ENCODE measurements around the gene PRKD1. TPM values are rescaled to one million over a fixed set of nuclear protein-coding genes. Genes with fewer than 3 reads are reported as not detected.

Gene PRKD1
- total RNA-seq, 1 experiment from 2014 or later, result 1.2 TPM

DNA sequence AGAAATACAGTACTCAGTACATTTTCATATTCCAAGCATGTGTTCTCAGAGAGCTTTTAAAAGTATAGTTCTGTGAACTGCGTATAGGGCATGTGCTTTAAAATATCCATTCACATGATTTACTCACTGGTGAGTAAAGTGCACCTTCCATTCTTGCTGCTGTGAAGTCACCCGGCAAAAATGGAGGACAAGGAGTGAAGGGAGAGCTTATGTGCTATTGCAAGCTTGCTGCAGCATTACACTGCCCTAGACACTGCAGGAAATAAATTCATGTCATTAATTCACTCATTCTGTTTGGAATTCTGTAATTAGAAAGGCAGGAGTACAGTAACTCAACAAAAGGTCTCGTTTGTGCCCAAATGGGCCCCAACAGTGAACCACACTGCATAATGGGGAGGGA lies 347.8 kb downstream of the PRKD1 start:
- Histone ChIP-seq H2AFZ (ENCODE audit: low read length) (no peak overlapping the region), H4K20me1 (ENCODE audit: low read length) (no peaks in the 10 kb centered on the region), H3K36me3 (ENCODE audit: low read depth, low read length) (no peaks in the 10 kb centered on the region), H3K9ac (ENCODE audit: low read length) (no peak overlapping the region), H3K4me2 (ENCODE audit: low read length) (no peak overlapping the region), H3K27ac (ENCODE audit: low read length) (no peak overlapping the region), H3K9me2 (replicated peaks; ENCODE audit: low read length) (no peaks in the 10 kb centered on the region), H3K27me3 (ENCODE audit: low read length) (peaks cover 27% of the 10 kb centered on the region), H3K9me3 (ENCODE audit: low read length) (no peaks in the 10 kb centered on the region; the same call in 1 of the 2 replicates), H3K79me2 (ENCODE audit: low read length) (no peaks in the 10 kb centered on the region), H3F3A (ENCODE audit: low read length, unreplicated experiment) (no peaks in the 10 kb centered on the region), H3K4me1 (ENCODE audit: insufficient read depth, low read length) (no peaks in the 10 kb centered on the region), H3K4me3 (ENCODE audit: low read length) (no peak overlapping the region)
- intact Hi-C loops (cut with micrococcal nuclease), result no loop called here
- BruUV-seq (replicated peaks), result no TSS peak
- ATAC-seq (no peak), DNase-seq (no peak)
- no peak for TF ChIP-seq EZH2 (IDR thresholded peaks at IDR 0.05; ENCODE audit: low read length, unreplicated experiment)
- TF ChIP-seq, protein P1, sequence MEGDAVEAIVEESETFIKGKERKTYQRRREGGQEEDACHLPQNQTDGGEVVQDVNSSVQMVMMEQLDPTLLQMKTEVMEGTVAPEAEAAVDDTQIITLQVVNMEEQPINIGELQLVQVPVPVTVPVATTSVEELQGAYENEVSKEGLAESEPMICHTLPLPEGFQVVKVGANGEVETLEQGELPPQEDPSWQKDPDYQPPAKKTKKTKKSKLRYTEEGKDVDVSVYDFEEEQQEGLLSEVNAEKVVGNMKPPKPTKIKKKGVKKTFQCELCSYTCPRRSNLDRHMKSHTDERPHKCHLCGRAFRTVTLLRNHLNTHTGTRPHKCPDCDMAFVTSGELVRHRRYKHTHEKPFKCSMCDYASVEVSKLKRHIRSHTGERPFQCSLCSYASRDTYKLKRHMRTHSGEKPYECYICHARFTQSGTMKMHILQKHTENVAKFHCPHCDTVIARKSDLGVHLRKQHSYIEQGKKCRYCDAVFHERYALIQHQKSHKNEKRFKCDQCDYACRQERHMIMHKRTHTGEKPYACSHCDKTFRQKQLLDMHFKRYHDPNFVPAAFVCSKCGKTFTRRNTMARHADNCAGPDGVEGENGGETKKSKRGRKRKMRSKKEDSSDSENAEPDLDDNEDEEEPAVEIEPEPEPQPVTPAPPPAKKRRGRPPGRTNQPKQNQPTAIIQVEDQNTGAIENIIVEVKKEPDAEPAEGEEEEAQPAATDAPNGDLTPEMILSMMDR (conservative IDR thresholded peaks at IDR 0.05; ENCODE audit: low read depth, low read length), result no peak
- TF ChIP-seq EZH2phosphoT487 (IDR thresholded peaks at IDR 0.05; ENCODE audit: borderline replicate concordance, low read length), result no peak
- ChIA-PET CTCF (no interaction called here), POLR2A (ENCODE audit: unreplicated experiment) (no interaction called here)

DNA sequence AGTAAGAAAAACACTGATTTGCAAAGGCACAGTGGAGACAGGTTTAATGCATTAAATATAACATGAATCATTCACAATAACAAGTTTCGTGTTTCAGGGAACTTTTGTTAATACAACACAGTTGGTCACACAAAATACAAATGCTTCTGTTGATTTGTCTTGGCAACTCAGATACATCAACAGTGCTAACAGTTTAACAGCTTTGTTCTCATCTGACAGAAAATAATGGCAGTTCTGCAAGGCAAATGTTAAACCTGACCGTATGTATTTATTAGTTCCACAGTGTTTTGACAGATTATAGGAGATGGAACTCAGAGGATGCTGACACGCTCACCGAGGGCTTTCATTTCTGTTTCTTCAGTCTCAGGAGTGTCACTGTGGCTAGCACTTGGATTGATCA lies 350.7 kb downstream of the PRKD1 start:
- ChIA-PET POLR2A (ENCODE audit: unreplicated experiment) (no interaction called here), CTCF (no interaction called here)
- no TSS peak for BruUV-seq (replicated peaks)

DNA sequence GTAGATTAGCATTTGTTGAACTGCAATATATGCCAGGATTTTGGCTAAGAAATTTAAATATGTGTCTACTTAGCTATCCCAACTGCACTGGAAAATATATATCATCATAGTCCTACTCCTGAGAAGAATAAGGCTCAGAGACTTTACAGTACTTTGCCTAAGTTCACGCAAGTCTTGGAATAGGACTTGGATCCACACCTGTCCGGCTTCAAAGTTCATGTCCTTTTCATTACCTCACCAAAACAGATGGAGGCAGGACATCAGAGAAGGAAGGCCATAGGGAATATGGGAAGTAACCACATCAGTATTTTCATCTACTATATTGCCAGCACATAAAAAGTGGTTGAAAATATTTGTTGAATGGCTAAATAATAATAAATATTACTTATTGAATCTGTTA lies 358.5 kb downstream of the PRKD1 start:
- Histone ChIP-seq H3K27ac (ENCODE audit: low read length) (no peak overlapping the region), H3K4me2 (ENCODE audit: low read length) (no peak overlapping the region), H2AFZ (ENCODE audit: low read length) (no peak overlapping the region), H4K20me1 (ENCODE audit: low read length) (no peaks in the 10 kb centered on the region), H3K4me1 (ENCODE audit: insufficient read depth, low read length) (no peaks in the 10 kb centered on the region), H3K9ac (ENCODE audit: low read length) (no peak overlapping the region), H3K4me3 (ENCODE audit: low read length) (no peak overlapping the region), H3K36me3 (ENCODE audit: low read depth, low read length) (no peaks in the 10 kb centered on the region), H3K27me3 (ENCODE audit: low read length) (no peaks in the 10 kb centered on the region), H3K9me3 (ENCODE audit: low read length) (peaks cover 12% of the 10 kb centered on the region; the same call in 1 of the 2 replicates), H3K9me2 (replicated peaks; ENCODE audit: low read length) (no peaks in the 10 kb centered on the region), H3F3A (ENCODE audit: low read length, unreplicated experiment) (no peaks in the 10 kb centered on the region), H3K79me2 (ENCODE audit: low read length) (no peaks in the 10 kb centered on the region)
- CTCF ChIA-PET, result no interaction called here
- no TSS peak for BruUV-seq (replicated peaks)
- POLR2A ChIA-PET (ENCODE audit: unreplicated experiment), result no interaction called here
- intact Hi-C loops (cut with micrococcal nuclease), result no loop called here
- no peak for ATAC-seq
- DNase-seq, result no peak
- TF ChIP-seq, protein P1 (conservative IDR thresholded peaks at IDR 0.05; ENCODE audit: low read depth, low read length), result no peak
- TF ChIP-seq EZH2 (IDR thresholded peaks at IDR 0.05; ENCODE audit: low read length, unreplicated experiment) (no peak), EZH2phosphoT487 (IDR thresholded peaks at IDR 0.05; ENCODE audit: borderline replicate concordance, low read length) (no peak)

More for the DNA sequence above, 350.7 kb downstream of the PRKD1 start:
- H2AFZ ChIP-seq (ENCODE audit: low read length), result no peak overlapping the region
- H3K9me3 ChIP-seq (ENCODE audit: low read length), result no peaks in the 10 kb centered on the region
- no peaks in the 10 kb centered on the region for H3K79me2 ChIP-seq (ENCODE audit: low read length)
- intact Hi-C loops (cut with micrococcal nuclease), result no loop called here
- no peak overlapping the region for H3K4me3 ChIP-seq (ENCODE audit: low read length)
- H3K27ac ChIP-seq (ENCODE audit: low read length), result no peak overlapping the region
- ATAC-seq (no peak), DNase-seq (no peak)
- TF ChIP-seq EZH2 (IDR thresholded peaks at IDR 0.05; ENCODE audit: low read length, unreplicated experiment) (no peak), EZH2phosphoT487 (IDR thresholded peaks at IDR 0.05; ENCODE audit: borderline replicate concordance, low read length) (no peak)
- TF ChIP-seq, protein P1 (conservative IDR thresholded peaks at IDR 0.05; ENCODE audit: low read depth, low read length), result no peak
- no peaks in the 10 kb centered on the region for H3K4me1 ChIP-seq (ENCODE audit: insufficient read depth, low read length)
- no peaks in the 10 kb centered on the region for H3K9me2 ChIP-seq (replicated peaks; ENCODE audit: low read length)
- H3K4me2 ChIP-seq (ENCODE audit: low read length), result no peak overlapping the region
- H3F3A ChIP-seq (ENCODE audit: low read length, unreplicated experiment), result no peaks in the 10 kb centered on the region
- H3K36me3 ChIP-seq (ENCODE audit: low read depth, low read length), result no peaks in the 10 kb centered on the region
- H3K27me3 ChIP-seq (ENCODE audit: low read length), result 0 out of 2 replicates have a peak, but pooled peaks cover 4% of the 10 kb centered on the region
- no peak overlapping the region for H3K9ac ChIP-seq (ENCODE audit: low read length)
- no peaks in the 10 kb centered on the region for H4K20me1 ChIP-seq (ENCODE audit: low read length)
